PC-9 (cell line): Measurements from ENCODE around the gene RANBP3L. TPM values are rescaled to one million over a fixed set of nuclear protein-coding genes. Genes with fewer than 3 reads are reported as not detected.

ENCODE experiments used
- BruUV-seq: library from RNA; stranded (reverse); fragments of 400-500 nt; replicated peaks from 2 replicates; lab custom pipeline; 2021; lab: Mats Ljungman, UMichigan
- CTCF ChIA-PET: fragments of 300-600 bp; sonication (Branson Sonifier 250); formaldehyde crosslinking; loops from one replicate; lab custom pipeline; 2022; ENCODE audit warnings: antibody characterized with exemption; lab: Charles Lee
- POLR2A ChIA-PET: fragments of 300-600 bp; sonication (Branson Sonifier 250); formaldehyde crosslinking; loops from one replicate; lab custom pipeline; 2022; ENCODE audit warnings: antibody characterized with exemption; ENCODE audit not compliant: unreplicated experiment; lab: Charles Lee
- DNase-seq, 2 experiments: peaks; one replicate each; pipeline versions ENCODE4 v3.0.0 to v3.0.0-alpha.2; 2015 to 2022; ENCODE audit warnings: mixed read lengths in 1 of 2
- H2AFZ ChIP-seq: fragments of 200-600 bp; sonication (generic); 2 replicates; pipeline ENCODE4 v1.8.1; 2017; ENCODE audit warnings: antibody characterized with exemption
- H3F3A ChIP-seq: fragments of 200-600 bp; sonication (generic); 2 replicates; pipeline ENCODE4 v1.8.1; 2017; ENCODE audit warnings: antibody characterized with exemption, mild to moderate bottlenecking, low read depth; ENCODE audit not compliant: insufficient read depth
- H3K27ac ChIP-seq: fragments of 200-600 bp; sonication (generic); 2 replicates; pipeline ENCODE4 v1.6.1; 2016; ENCODE audit warnings: mixed run types
- H3K27me3 ChIP-seq: fragments of 200-600 bp; sonication (generic); 2 replicates; pipeline ENCODE4 v1.6.1; 2016; ENCODE audit warnings: low read depth, mixed run types; ENCODE audit not compliant: insufficient read depth
- H3K36me3 ChIP-seq: fragments of 200-600 bp; sonication (generic); 2 replicates; pipeline ENCODE4 v1.6.1; 2016; ENCODE audit warnings: low read depth, mixed run types
- H3K4me1 ChIP-seq: fragments of 200-600 bp; sonication (generic); replicated peaks from 2 replicates; pipeline ENCODE4 v1.6.1; 2016; ENCODE audit warnings: mixed run types; ENCODE audit not compliant: insufficient read depth
- H3K4me2 ChIP-seq: fragments of 200-600 bp; sonication (generic); 2 replicates; pipeline ENCODE4 v1.6.1; 2017; ENCODE audit warnings: mixed run types
- H3K4me3 ChIP-seq: fragments of 200-600 bp; sonication (generic); 2 replicates; pipeline ENCODE4 v1.6.1; 2016; ENCODE audit warnings: mixed run types
- H3K79me2 ChIP-seq: fragments of 200-600 bp; sonication (generic); 2 replicates; pipeline ENCODE4 v1.6.1; 2017; ENCODE audit warnings: low read depth, mixed run types
- H3K9me2 ChIP-seq: fragments of 200-600 bp; sonication (generic); 2 replicates; pipeline ENCODE4 v1.8.1; 2017; ENCODE audit warnings: mild to moderate bottlenecking; ENCODE audit not compliant: insufficient read depth
- H3K9me3 ChIP-seq: fragments of 200-600 bp; sonication (generic); 2 replicates; pipeline ENCODE4 v1.8.1; 2016; ENCODE audit warnings: low read depth; ENCODE audit not compliant: insufficient read depth
- H4K20me1 ChIP-seq: fragments of 200-600 bp; sonication (generic); 2 replicates; pipeline ENCODE4 v1.8.1; 2017; ENCODE audit not compliant: insufficient read depth
- CTCF ChIP-seq: fragments of 200-600 bp; sonication (generic); conservative IDR thresholded peaks from 2 replicates; pipeline ENCODE4 v1.6.1; 2017; ENCODE audit warnings: mixed run types, antibody characterized with exemption, mild to moderate bottlenecking, moderate library complexity
- EZH2 ChIP-seq: fragments of 200-600 bp; sonication (generic); IDR thresholded peaks from 2 replicates; pipeline ENCODE4 v1.8.0; 2017; ENCODE audit warnings: antibody characterized with exemption, low read depth
- intact Hi-C: fragments of 100-400 bp; cut with micrococcal nuclease; formaldehyde crosslinking; loops from one replicate; pipeline ENCODE4 v1.10.0; 2022; ENCODE audit not compliant: unreplicated experiment
- total RNA-seq: library from RNA; stranded (reverse); gene quantifications from 2 replicates; pipeline ENCODE4 v1.2.3, GENCODE V29; 2021

The RANBP3L gene
- total RNA-seq, 1 experiment from 2014 or later = not detected

- TF ChIP-seq EZH2 (no peak), CTCF (peak; percentile 71)
- ChIA-PET POLR2A (interaction anchor here (0.5 to 0.7 kb wide), 7 partner anchors 9 to 1524 kb away, joined by 3 to 6 read pairs (median 4); no protein-coding TSS in a partner anchor), CTCF (interaction anchor here (0.5 to 1.5 kb wide), 10 partner anchors 12 to 1249 kb away, joined by 3 to 8 read pairs (median 4); no protein-coding TSS in a partner anchor)
- intact Hi-C loops = loop anchor here (1.0 to 2.0 kb wide), 4 partner anchors 14 to 635 kb away; partner anchors contain the start of genes NIPBL and SKP2
- H3K36me3 ChIP-seq = no peaks in the 10 kb centered on the region
- H4K20me1 ChIP-seq = no peaks in the 10 kb centered on the region
- H3K4me1 ChIP-seq = peaks cover 39% of the 10 kb centered on the region
- peak; percentile 93 to 99 for DNase-seq
- peak within 1 kb of the TSS; percentile 81 for H3K27ac ChIP-seq
- no peaks in the 10 kb centered on the region for H3K27me3 ChIP-seq
- peak within 1 kb of the TSS; percentile 99 for H2AFZ ChIP-seq
- no peaks in the 10 kb centered on the region for H3K9me2 ChIP-seq
- H3K9me3 ChIP-seq = no peaks in the 10 kb centered on the region
- H3F3A ChIP-seq = peaks cover 23% of the 10 kb centered on the region
- no TSS peak for BruUV-seq
- H3K4me2 ChIP-seq = peak within 1 kb of the TSS; percentile 93
- H3K79me2 ChIP-seq = peaks cover 43% of the 10 kb centered on the region
- peak within 1 kb of the TSS; percentile 93 for H3K4me3 ChIP-seq
Measured at GRCh38 chr5:36241631-36242533, 59.8 kb downstream of the RANBP3L start, which contains the start of gene NADK2. Gene NADK2 (minus strand): TSS chr5:36241925. CDS start chr5:36241798, 127 bp downstream.

GRCh38 chr5:36240779-36241630 lies 60.7 kb downstream of the RANBP3L start:
- DNase-seq = peak; percentile 63 to 80
- no TSS peak for BruUV-seq
- POLR2A ChIA-PET = interaction anchor here (0.5 to 0.6 kb wide), 2 partner anchors 85 to 88 kb away, joined by 3 to 4 read pairs; no protein-coding TSS in a partner anchor

More at GRCh38 chr5:36240779-36241630, 60.7 kb downstream of the RANBP3L start:
- Histone ChIP-seq H3K27me3 (no peaks in the 10 kb centered on the region), H3K9me2 (no peaks in the 10 kb centered on the region), H3K27ac (peak overlapping the region; percentile 81), H3K9me3 (no peaks in the 10 kb centered on the region), H3K36me3 (no peaks in the 10 kb centered on the region), H3K4me3 (peak overlapping the region; percentile 93), H4K20me1 (no peaks in the 10 kb centered on the region), H3F3A (peaks cover 23% of the 10 kb centered on the region), H3K79me2 (peaks cover 52% of the 10 kb centered on the region), H2AFZ (peak overlapping the region; percentile 99), H3K4me1 (peaks cover 39% of the 10 kb centered on the region), H3K4me2 (peak overlapping the region; percentile 93)
- TF ChIP-seq CTCF = peak; percentile 16; the same call in 1 of the 2 replicates
- TF ChIP-seq EZH2 = no peak
- CTCF ChIA-PET = interaction anchor here (0.5 to 1.5 kb wide), 6 partner anchors 13 to 1248 kb away, joined by 3 to 8 read pairs (median 4); no protein-coding TSS in a partner anchor
- intact Hi-C loops = loop anchor here (1.0 to 2.0 kb wide), 3 partner anchors 13 to 636 kb away; partner anchors contain the start of gene NIPBL
